LNCaP clone FGC (cell line): ENCODE results near the gene FAM221A.
"Not testable (repeated sequence)": the region's sequence is repeated elsewhere in the genome, so short reads cannot be mapped to it uniquely, and the experiment has no call there.

Experiments used
- DNase-seq: peaks from one replicate; pipeline ENCODE4 v3.0.0-alpha.2; 2011; ENCODE audit warnings: low read depth
- H3K4me3 ChIP-seq: 2 replicates; pipeline ENCODE4 v1.5.1; 2011; ENCODE audit warnings: mild to moderate bottlenecking, low read depth, low read length, control low read depth
- CTCF ChIP-seq: IDR thresholded peaks from 2 replicates; pipeline ENCODE4 v1.5.1; 2012; ENCODE audit warnings: mild to moderate bottlenecking; ENCODE audit not compliant: control insufficient read depth, insufficient read depth; ENCODE audit errors: extremely low read depth

FAM221A gene

GRCh38 chr7:23713285-23714149, 33.5 kb downstream of the FAM221A start:
- no peak for DNase-seq
- H3K4me3 ChIP-seq: no peak overlapping the region
- TF ChIP-seq CTCF: no peak

- no peak overlapping the region for H3K4me3 ChIP-seq
- no peak for DNase-seq
- no peak for TF ChIP-seq CTCF
Measured at GRCh38 chr7:23714150-23714464, 34.1 kb downstream of the FAM221A start.

GRCh38 chr7:23714579-23714978, 34.6 kb downstream of the FAM221A start:
- no peak overlapping the region for H3K4me3 ChIP-seq
- no peak for TF ChIP-seq CTCF
- DNase-seq: no peak

GRCh38 chr7:23715099-23715498, 35.1 kb downstream of the FAM221A start:
- DNase-seq: no peak
- no peak for TF ChIP-seq CTCF
- no peak overlapping the region for H3K4me3 ChIP-seq

GRCh38 chr7:23717788-23718187, 37.8 kb downstream of the FAM221A start:
- no peak for DNase-seq
- H3K4me3 ChIP-seq: no peak overlapping the region
- TF ChIP-seq CTCF: no peak

- TF ChIP-seq CTCF: no peak
- no peak overlapping the region for H3K4me3 ChIP-seq
- no peak for DNase-seq
Measured at GRCh38 chr7:23721456-23721855, 41.5 kb downstream of the FAM221A start.

- not testable (repeated sequence) for DNase-seq, H3K4me3 ChIP-seq
Measured at GRCh38 chr7:23722587-23723216, 42.7 kb downstream of the FAM221A start.

GRCh38 chr7:23724113-23724512, 44.1 kb downstream of the FAM221A start:
- DNase-seq, H3K4me3 ChIP-seq: not testable (repeated sequence)
